WTC11 (cell line): ENCODE measurements around the gene RPL10A.

Experiments
- ESRRA ChIP-seq: sonication (generic); formaldehyde crosslinking; IDR thresholded peaks from 2 replicates; pipeline ENCODE4 v1.8.1; 2022; ENCODE audit warnings: mild to moderate bottlenecking, missing genetic modification reagents, borderline replicate concordance
- SMAD3 ChIP-seq: sonication (generic); formaldehyde crosslinking; IDR thresholded peaks from 2 replicates; pipeline ENCODE4 v1.8.0; 2022; ENCODE audit warnings: missing genetic modification reagents, mild to moderate bottlenecking, borderline replicate concordance
- TCF7 ChIP-seq: sonication (generic); formaldehyde crosslinking; IDR thresholded peaks from 2 replicates; pipeline ENCODE4 v1.8.0; 2022; ENCODE audit warnings: mild to moderate bottlenecking, low read depth, missing genetic modification reagents, moderate library complexity
- ZNF263 ChIP-seq: sonication (generic); formaldehyde crosslinking; IDR thresholded peaks from 2 replicates; pipeline ENCODE4 v1.8.1; 2022; ENCODE audit warnings: low read depth, mild to moderate bottlenecking, moderate library complexity, missing genetic modification reagents
- TF ChIP-seq, protein P1 (sequence below): sonication (generic); formaldehyde crosslinking; IDR thresholded peaks from 2 replicates; pipeline ENCODE4 v1.8.0; 2022; ENCODE audit warnings: mild to moderate bottlenecking, missing genetic modification reagents
- TF ChIP-seq, protein P2 (sequence below): fragments of 200-600 bp; IDR thresholded peaks from 2 replicates; pipeline ENCODE4 v1.8.0; 2022; ENCODE audit warnings: antibody characterized with exemption
- TF ChIP-seq, protein P3 (sequence below): sonication (generic); formaldehyde crosslinking; IDR thresholded peaks from 2 replicates; pipeline ENCODE4 v1.8.0; 2023; ENCODE audit warnings: missing genetic modification reagents, mild to moderate bottlenecking, borderline replicate concordance
- TF ChIP-seq, protein P4 (sequence below): sonication (generic); formaldehyde crosslinking; IDR thresholded peaks from 2 replicates; pipeline ENCODE4 v1.8.0; 2022; ENCODE audit warnings: mild to moderate bottlenecking, missing genetic modification reagents

DNA sequence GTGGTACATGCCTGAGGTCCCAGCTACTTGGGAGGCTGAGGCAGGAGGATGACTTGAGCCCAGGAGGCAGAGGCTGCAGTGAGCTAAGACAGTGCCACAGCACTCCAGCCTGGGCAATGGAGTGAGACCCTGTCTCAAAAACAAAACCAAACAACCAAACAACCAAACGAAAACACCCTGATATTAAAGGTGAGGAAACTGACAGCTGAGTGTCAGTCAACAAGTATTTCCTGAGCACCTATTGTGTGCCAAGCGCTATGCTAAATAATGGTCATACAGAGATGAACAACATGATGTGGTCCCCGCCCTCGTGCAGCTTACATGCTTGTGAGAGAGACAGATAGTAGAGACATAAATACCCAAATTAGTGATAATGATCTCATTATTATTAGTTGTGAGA lies 46.4 kb downstream of the RPL10A start:
- TF ChIP-seq, protein P1, sequence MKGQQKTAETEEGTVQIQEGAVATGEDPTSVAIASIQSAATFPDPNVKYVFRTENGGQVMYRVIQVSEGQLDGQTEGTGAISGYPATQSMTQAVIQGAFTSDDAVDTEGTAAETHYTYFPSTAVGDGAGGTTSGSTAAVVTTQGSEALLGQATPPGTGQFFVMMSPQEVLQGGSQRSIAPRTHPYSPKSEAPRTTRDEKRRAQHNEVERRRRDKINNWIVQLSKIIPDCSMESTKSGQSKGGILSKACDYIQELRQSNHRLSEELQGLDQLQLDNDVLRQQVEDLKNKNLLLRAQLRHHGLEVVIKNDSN (CRISPR knock-in tag) = no peak
- TF ChIP-seq, protein P2, sequence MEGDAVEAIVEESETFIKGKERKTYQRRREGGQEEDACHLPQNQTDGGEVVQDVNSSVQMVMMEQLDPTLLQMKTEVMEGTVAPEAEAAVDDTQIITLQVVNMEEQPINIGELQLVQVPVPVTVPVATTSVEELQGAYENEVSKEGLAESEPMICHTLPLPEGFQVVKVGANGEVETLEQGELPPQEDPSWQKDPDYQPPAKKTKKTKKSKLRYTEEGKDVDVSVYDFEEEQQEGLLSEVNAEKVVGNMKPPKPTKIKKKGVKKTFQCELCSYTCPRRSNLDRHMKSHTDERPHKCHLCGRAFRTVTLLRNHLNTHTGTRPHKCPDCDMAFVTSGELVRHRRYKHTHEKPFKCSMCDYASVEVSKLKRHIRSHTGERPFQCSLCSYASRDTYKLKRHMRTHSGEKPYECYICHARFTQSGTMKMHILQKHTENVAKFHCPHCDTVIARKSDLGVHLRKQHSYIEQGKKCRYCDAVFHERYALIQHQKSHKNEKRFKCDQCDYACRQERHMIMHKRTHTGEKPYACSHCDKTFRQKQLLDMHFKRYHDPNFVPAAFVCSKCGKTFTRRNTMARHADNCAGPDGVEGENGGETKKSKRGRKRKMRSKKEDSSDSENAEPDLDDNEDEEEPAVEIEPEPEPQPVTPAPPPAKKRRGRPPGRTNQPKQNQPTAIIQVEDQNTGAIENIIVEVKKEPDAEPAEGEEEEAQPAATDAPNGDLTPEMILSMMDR = no peak
- TF ChIP-seq, protein P3, sequence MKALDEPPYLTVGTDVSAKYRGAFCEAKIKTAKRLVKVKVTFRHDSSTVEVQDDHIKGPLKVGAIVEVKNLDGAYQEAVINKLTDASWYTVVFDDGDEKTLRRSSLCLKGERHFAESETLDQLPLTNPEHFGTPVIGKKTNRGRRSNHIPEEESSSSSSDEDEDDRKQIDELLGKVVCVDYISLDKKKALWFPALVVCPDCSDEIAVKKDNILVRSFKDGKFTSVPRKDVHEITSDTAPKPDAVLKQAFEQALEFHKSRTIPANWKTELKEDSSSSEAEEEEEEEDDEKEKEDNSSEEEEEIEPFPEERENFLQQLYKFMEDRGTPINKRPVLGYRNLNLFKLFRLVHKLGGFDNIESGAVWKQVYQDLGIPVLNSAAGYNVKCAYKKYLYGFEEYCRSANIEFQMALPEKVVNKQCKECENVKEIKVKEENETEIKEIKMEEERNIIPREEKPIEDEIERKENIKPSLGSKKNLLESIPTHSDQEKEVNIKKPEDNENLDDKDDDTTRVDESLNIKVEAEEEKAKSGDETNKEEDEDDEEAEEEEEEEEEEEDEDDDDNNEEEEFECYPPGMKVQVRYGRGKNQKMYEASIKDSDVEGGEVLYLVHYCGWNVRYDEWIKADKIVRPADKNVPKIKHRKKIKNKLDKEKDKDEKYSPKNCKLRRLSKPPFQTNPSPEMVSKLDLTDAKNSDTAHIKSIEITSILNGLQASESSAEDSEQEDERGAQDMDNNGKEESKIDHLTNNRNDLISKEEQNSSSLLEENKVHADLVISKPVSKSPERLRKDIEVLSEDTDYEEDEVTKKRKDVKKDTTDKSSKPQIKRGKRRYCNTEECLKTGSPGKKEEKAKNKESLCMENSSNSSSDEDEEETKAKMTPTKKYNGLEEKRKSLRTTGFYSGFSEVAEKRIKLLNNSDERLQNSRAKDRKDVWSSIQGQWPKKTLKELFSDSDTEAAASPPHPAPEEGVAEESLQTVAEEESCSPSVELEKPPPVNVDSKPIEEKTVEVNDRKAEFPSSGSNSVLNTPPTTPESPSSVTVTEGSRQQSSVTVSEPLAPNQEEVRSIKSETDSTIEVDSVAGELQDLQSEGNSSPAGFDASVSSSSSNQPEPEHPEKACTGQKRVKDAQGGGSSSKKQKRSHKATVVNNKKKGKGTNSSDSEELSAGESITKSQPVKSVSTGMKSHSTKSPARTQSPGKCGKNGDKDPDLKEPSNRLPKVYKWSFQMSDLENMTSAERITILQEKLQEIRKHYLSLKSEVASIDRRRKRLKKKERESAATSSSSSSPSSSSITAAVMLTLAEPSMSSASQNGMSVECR (CRISPR knock-in tag) = no peak
- TF ChIP-seq, protein P4, sequence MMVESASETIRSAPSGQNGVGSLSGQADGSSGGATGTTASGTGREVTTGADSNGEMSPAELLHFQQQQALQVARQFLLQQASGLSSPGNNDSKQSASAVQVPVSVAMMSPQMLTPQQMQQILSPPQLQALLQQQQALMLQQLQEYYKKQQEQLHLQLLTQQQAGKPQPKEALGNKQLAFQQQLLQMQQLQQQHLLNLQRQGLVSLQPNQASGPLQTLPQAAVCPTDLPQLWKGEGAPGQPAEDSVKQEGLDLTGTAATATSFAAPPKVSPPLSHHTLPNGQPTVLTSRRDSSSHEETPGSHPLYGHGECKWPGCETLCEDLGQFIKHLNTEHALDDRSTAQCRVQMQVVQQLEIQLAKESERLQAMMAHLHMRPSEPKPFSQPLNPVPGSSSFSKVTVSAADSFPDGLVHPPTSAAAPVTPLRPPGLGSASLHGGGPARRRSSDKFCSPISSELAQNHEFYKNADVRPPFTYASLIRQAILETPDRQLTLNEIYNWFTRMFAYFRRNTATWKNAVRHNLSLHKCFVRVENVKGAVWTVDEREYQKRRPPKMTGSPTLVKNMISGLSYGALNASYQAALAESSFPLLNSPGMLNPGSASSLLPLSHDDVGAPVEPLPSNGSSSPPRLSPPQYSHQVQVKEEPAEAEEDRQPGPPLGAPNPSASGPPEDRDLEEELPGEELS (CRISPR knock-in tag) = no peak
- no peak for TF ChIP-seq TCF7
- no peak for TF ChIP-seq ZNF263 (CRISPR knock-in tag)
- TF ChIP-seq SMAD3 (CRISPR knock-in tag) = no peak
- TF ChIP-seq ESRRA (CRISPR knock-in tag) = no peak
